DMS79 treated with DMSO at 0.1 percent for 48 hours (cell line): ENCODE data around the gene TRIM72.
A peak's percentile ranks its signal among the peaks of the same experiment; 100 is the strongest.

Experiments
- DNase-seq: peaks from one replicate; lab custom pipeline; 2025; lab: John Stamatoyannopoulos, UW

Gene TRIM72, protein sequence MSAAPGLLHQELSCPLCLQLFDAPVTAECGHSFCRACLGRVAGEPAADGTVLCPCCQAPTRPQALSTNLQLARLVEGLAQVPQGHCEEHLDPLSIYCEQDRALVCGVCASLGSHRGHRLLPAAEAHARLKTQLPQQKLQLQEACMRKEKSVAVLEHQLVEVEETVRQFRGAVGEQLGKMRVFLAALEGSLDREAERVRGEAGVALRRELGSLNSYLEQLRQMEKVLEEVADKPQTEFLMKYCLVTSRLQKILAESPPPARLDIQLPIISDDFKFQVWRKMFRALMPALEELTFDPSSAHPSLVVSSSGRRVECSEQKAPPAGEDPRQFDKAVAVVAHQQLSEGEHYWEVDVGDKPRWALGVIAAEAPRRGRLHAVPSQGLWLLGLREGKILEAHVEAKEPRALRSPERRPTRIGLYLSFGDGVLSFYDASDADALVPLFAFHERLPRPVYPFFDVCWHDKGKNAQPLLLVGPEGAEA

DNA sequence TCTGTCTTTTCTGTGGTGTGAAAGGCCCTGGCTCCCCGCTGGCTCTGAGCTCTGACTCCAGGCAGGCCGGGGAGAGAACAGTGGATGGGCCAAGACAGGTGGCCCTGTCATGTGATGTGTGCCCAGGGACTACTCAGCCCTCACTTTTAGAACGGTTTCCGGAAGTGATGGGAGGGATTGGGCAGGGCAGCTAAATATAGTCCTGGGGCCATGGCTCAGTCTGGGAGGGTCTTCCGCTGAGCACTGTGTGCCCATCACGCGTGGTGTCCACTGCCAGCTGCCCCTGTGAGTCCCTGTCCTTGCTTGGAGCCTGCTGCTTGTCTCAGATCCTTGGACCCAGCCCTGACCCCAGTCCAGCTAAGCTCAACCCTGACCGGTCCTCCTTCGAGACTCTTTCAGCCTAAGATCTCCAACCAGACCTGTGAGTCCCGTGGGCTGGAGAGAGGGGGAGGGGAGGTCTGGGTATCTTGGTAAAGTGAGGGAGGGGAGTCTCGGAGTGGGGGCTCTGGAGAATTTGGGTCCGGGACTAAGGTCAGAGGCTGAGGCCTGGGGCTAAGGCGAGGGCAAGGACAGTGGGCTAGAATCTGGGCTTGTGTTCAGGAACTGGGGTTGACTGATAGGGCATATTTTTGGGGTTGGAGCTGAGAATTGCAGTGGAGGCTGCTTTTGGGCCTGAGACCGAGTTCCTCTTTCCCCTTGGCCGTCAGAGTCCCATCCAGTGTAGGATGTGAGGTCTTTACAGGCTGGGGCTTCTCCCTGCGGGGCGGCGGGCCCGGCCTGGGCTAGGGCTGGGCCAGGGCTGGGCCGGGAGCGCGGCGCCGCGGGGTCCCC, at the start of gene TRIM72:
Gene TRIM72, plus strand, starts transcription at position 243 of the 831 bp plus-strand sequence. CDS start 620 bp downstream, outside the sequence.
- DNase-seq, result no peak

DNA sequence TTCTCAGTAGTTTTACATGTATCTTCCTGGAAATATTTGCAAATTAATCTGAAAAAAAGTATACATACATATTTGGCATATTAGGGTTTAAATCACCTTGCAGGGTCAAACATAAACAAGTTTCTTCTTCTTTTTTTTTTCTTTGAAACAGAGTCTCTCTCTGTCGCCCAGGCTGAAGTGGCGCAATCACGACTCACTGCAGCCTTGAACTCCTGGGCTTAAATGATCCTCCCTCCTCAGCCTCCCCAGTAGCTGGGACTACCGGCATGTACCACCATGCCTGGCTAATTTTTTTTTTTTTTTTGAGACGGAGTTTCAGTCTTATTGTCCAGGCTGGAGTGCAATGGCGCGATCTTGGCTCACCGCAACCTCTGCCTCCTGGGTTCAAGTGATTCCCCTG, 46.6 kb upstream of the TRIM72 start:
- DNase-seq, result no peak

DNA sequence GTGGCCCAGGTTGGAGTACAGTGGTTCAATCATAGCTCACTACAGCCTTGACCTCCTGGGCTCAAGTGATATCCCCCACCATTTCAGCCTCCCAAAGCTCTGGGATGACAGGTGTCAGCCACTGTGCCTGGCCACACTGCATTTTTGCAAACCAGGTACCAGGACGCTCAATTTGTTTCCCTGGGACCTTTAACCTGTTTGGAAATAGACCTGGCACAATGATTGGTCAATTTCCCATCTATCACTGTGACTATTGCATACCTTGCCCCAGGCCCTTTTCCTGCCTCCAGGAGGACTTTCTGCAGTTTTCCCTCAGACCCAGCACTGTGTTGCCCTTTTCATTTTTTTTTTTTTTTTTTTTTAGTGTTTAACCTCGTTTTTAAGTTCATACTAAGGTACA, 45.1 kb upstream of the TRIM72 start:
- DNase-seq, result no peak

DNA sequence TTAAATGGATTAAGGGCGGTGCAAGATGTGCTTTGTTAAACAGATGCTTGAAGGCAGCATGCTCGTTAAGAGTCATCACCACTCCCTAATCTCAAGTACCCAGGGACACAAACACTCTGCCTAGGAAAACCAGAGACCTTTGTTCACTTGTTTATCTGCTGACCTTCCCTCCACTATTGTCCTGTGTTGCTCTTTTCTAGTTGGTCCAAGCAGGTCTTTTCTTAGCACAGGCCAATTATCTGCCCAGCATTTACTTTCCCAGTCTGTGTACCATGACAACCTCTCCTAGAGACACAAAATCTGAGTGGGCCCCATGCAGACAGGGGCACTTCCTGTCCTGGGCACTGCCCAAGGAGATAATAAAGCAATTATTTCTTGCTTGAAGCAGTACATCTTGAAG, 43.9 kb upstream of the TRIM72 start:
- DNase-seq, result peak; percentile 27

DNA sequence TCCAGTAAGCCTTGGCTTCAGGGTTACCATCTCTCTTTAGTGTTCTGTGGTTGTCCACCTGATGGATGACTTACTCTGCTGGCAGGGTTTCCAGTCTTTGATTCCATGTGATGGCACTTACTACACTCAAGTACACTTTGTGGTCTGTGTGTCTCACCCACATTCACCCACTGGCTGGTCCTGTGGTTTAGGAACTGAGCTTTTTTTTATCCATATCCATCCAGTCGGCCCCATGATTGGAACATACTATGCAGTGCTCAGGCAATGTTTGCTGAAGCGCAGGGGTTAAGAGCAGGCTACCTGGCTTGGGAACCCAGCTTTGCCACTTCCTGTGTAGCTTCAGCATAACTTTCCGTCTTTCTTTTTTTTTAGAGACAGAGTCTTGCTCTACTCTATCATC, 36.8 kb upstream of the TRIM72 start:
- DNase-seq, result peak; percentile 97

DNA sequence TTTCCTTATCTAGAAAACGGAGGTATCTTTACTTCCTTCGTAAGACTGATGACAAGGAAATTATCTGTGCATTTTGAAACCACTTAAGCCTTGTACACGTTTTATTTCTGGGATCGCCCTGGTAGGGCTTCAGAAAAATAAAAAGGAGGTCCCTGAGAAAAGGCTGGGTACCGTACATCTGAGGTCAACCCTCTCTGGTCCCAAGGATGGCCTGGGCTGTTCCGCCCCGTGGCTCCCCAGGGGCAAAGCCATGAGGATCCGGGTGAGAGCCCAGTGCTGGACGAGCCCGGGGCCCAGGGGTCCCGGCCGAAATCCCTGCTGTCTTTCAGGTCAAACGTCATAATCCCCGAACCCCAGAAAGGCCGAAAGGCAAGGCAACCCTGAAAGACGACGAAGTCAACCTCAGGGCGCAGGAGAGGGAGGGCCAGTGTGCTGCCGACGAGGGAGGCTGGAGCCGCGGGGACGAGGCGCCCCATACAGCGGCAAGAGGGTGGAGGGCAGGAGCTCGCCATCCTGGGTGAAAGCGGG, 34.6 kb upstream of the TRIM72 start:
- DNase-seq, result no peak

DNA sequence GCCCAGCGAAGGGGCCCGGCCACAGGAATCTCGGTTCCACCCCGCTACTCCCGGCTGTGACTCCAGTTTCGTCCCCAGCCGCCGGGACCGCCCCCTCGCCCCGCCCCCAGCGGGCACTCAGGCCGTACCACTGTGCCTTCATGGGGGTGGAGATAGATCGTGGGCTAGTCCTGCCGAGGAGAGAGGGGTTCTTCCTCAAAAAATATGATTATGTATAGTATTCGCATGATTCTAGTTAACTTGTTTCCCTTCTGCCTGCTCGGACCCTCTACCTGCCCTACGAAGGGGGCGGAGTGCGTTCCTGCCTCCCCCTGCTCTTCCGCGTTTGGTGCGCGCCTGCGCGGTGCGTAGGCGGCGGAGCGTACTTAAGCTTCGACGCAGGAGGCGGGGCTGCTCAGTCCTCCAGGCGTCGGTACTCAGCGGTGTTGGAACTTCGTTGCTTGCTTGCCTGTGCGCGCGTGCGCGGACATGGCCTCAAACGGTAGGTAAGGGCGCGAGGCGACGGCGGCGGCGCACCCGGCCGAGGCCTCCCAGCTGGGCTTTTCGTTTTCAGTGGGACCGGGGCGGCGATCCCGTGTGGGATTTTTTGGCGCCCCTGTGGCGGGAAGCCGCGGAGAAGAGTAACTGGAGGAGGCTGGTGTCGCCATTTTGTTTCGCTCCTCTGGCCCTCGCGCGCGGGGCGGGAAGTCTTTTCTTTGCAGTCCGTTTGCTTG, 34.0 kb upstream of the TRIM72 start, which contains the start of gene FUS:
Gene FUS, plus strand, starts transcription at position 393 of the 713 bp plus-strand sequence. Its CDS starts 76 bp downstream, at position 469.
- DNase-seq, result peak; percentile 83

DNA sequence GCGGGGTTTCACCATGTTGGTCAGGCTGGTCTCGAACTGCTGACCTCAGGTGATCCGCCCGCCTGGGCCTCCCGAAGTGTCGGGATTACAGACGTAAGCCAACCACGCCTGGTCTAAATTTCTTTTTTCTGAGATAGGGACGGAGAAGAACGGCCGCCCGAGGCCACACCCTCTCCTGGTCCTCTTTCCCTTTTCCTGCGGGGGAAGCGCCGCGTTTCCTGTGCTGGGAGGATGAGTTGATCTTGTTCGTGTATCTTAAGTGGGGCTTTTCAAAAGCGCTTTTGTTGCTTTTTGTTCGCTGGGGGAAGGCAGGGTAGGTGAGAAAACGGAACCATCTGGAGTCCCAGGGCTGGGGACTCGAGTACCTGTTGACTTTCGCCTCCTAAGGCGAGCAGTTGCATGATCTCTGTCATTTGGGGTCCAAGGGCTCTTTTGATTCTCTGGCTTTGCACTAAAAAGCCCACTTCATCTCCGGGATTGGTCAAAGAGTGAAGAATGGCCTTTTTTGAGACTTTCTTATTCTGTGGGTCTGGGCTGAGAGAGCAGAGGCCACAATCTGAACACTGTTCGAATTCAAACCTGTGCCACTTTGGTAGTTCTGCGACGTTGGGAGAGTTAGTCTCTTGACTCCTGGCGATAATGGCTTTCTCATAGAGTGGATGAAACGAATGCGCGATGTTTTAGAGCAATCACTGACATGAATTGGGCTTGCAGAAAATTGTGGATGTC, 32.7 kb upstream of the TRIM72 start:
- DNase-seq, result no peak

DNA sequence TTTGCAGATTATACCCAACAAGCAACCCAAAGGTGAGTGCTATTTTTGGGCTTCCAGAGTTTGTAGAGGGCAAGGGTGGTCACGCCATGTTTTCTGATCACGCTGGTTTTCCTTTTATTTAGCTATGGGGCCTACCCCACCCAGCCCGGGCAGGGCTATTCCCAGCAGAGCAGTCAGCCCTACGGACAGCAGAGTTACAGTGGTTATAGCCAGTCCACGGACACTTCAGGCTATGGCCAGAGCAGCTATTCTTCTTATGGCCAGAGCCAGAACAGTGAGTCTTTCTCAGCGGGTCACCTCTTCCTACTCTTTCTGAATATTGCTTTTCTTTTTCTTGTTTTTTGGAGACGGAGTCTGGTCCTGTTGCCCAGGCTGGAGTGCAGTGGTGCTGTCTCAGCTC, 31.5 kb upstream of the TRIM72 start:
- no peak for DNase-seq

DNA sequence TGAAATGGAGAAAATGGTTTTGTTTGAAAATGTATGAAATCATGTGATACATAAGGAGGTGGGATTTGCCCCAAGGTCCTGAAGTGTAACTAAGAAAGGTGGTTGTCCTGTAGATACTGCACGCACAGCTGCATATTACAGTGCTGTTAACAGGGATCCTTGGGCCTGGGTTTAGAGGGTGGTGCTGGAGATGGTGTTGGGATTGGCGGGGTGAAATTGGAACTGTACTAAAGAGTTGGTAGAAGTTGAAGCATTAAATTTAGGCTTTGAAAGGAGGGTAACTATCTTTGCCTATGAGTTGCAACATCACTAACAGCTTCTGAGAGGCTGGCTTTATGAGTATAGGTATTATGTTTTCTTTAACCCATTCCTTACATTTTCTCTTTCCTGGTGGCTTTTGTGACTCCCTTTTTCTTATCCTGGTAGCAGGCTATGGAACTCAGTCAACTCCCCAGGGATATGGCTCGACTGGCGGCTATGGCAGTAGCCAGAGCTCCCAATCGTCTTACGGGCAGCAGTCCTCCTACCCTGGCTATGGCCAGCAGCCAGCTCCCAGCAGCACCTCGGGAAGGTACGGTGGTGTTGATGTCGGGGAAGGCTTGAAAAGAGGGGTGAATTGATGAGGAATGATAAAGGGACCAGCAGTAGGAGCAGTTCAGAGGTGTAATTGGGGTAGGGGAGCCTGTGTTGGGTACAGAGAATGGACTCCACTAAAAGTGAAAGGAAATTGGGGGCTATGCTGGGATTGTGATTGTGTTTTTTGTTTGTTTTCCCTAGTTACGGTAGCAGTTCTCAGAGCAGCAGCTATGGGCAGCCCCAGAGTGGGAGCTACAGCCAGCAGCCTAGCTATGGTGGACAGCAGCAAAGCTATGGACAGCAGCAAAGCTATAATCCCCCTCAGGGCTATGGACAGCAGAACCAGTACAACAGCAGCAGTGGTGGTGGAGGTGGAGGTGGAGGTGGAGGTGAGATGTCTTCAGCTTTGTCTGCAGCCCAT, 30.2 kb upstream of the TRIM72 start:
- DNase-seq, result no peak

DNA sequence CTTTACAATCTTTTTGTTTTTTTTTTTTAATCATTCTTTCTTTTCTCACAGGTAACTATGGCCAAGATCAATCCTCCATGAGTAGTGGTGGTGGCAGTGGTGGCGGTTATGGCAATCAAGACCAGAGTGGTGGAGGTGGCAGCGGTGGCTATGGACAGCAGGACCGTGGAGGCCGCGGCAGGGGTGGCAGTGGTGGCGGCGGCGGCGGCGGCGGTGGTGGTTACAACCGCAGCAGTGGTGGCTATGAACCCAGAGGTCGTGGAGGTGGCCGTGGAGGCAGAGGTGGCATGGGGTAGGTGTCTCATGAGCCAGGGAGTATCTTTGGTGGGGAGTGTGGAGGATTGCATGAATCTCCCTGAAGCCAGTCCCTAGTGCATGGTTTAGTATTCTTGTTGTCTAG, 29.0 kb upstream of the TRIM72 start:
- DNase-seq, result no peak

DNA sequence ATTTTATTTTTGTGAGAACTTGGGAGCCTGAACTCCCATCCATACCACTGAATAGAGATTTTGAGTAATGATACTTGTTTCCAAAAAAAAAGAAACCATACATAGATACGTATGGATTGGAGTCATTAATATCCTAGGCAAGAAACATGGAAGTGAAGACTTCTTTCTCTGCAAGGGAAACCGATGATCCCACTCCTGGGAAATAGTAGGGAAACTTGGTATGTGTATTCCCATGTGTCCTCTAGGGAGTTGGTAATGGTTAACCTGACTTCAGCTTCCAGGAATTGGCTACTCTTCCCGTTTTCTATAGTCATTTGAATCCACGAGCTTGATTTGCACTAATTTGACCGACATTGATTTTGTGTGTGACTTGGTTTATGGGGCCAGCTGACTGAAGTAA, 28.6 kb upstream of the TRIM72 start:
- DNase-seq, result no peak

DNA sequence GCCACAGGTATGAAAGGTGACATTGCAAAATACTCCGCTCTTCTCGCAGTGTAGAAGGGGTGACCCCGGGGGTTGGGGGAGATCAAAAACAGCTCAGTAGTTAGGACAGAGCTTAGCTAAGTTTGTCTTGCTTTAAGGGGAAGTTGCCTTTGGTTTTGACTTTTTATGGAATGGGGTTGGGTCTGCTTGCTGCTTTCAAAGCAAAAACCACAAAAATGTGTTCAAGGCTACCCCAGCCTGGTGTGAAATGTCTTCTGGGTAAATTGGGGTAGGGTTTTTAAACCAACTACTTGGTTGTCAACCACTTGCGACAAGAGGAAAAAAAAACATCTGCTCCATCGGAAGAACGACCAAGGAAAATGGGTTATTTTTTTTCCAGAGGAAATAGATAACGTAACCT, 27.7 kb upstream of the TRIM72 start:
- no peak for DNase-seq

DNA sequence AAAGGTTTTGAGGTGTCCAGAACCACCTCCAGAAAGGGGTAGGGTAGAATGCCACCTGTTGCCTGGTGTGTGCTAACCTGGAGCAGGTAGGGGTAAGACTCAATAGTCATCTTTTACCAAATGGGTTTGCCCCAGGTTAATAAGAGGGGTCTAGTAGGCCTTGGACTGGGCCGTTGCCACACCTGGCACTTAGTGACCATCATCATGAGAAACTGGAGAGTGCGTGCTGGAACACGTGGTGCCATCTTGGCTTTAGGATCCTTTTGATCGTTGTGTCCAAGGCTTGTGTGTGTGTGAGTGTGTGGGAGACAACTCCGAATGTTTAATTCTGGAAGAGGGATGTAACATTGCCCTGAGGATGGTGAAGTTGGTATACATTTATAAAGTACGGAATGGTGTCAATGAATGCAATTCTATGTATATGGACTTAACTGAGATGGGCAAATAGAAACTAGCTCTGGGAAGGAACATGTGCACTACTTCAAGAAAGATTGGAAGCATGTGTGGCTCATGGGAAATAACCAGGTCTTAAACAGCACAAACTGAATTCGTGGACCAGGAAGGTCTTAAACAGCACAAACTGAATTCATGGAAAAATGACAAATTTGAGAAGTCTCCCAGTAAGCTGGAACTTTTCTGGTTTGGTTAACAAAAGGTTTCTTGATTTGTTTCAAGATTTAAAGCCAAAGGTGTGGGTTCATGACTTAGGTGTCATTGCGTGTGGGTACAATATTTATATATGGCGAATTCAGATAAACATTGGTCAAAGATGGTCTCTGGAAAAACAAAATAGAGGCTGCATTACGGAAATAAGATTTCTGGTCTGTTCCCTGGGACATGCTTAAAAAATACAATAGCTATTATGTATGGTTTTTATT, 26.8 kb upstream of the TRIM72 start:
- DNase-seq, result no peak

DNA sequence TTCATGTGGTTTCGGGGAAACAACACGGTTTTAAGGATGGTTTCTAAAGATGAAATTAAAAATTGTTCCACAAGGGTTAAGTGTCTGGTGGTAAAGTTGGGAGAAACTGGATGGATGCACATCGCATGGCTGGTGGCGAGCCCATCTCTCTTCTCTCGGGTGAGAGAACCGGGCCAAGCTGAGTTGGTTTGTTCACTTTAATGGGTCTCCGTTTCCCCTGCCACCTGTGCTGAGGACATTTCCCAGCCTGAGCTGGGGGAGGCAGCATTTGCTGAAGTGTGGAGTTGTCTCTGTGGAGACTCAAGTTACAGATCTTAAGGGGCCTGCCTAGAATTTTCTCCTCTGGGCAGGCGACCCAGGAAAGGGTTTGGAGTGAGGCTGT, 26.1 kb upstream of the TRIM72 start:
- DNase-seq, result no peak

DNA sequence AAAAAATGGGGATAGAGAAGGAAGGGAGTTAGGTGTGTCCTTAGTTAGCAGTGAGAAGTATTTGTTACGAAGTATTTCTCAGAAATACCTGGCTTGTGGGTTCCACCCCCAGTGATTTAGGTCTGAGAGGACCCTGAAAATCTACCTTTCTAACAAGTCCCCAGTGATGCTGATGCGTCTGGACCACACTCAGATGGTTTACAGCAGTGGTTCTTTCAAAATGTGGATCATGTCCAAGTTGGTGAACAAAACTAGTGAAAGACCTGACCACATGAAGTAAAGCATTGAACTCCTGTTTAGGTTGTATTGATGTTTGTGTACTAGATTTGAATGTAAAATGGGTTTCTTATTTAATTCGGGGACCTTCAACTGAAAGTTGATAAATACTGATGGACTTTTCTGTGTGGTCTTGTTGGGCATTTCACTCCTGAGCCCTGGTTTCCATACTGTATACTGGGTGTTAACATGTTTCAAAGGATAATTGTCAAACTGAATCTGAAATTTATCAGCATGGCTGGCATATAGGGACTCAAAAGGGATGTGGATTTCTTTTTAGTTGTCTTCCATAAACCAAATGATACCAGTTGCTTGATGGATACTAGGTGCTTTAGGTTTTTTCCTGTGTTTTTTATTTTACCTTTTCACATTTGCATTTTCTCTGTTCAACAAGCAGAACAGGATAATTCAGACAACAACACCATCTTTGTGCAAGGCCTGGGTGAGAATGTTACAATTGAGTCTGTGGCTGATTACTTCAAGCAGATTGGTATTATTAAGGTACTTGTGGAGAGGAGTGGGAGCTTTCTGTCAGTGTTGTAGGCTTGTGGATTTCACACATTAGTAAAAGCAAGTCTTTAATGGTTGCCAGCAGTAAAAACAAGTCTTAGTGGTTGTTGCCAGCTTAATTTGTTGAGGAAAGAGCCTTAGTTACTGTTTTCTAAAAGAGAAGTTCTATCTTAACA, 25.2 kb upstream of the TRIM72 start:
- DNase-seq, result no peak

DNA sequence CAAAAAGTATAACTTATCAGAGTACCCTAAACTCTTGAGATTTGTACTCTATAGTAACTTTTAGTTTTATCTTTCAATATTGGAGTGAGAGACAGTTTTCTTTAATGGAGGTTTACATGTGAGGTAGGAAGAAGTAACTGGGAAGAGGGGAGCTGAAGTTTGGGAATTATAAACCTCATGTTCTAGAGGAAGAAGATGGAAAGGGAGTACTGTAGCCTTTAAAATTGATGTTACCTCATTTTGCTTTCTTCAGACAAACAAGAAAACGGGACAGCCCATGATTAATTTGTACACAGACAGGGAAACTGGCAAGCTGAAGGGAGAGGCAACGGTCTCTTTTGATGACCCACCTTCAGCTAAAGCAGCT, 24.5 kb upstream of the TRIM72 start:
- DNase-seq, result no peak

DNA sequence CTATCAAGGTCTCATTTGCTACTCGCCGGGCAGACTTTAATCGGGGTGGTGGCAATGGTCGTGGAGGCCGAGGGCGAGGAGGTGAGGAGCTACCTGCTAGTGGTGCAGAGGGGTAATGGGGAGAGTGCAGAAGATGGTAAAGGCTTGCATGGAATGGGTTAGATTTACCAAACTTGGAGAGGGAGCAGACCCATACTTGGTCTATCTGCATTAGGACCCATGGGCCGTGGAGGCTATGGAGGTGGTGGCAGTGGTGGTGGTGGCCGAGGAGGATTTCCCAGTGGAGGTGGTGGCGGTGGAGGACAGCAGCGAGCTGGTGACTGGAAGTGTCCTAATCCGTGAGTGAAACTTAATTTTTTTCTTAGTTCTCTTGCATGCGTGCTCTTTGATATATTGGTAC, 23.9 kb upstream of the TRIM72 start:
- DNase-seq, result no peak
